Rectal smooth muscle tissue (tissue), 1 donor: ENCODE results near the gene TIAM2.
A peak's percentile ranks its signal among the peaks of the same experiment; 100 is the strongest.

Source experiments
- H3K27ac ChIP-seq: one replicate; pipeline ENCODE4 v1.7.0; 2013; ENCODE audit warnings: low read depth, low read length, inconsistent platforms
- H3K27me3 ChIP-seq: one replicate; pipeline ENCODE4 v1.7.0; 2013; ENCODE audit warnings: low read length; ENCODE audit not compliant: control insufficient read depth, insufficient read depth
- H3K36me3 ChIP-seq: one replicate; pipeline ENCODE4 v1.7.0; 2013; ENCODE audit warnings: low read length; ENCODE audit not compliant: control insufficient read depth, insufficient read depth
- H3K4me1 ChIP-seq: one replicate; pipeline ENCODE4 v1.7.0; 2013; ENCODE audit warnings: low read length; ENCODE audit not compliant: control insufficient read depth, insufficient read depth
- H3K4me3 ChIP-seq: one replicate; pipeline ENCODE4 v1.7.0; 2013; ENCODE audit warnings: low read length
- H3K9ac ChIP-seq: one replicate; pipeline ENCODE4 v1.7.0; 2013; ENCODE audit warnings: low read length

TIAM2 gene

GRCh38 chr6:155078331-155078745 is 83.2 kb downstream of the TIAM2 start:
- Histone ChIP-seq H3K27ac (peak overlapping the region; percentile 17), H3K4me1 (no peaks in the 10 kb centered on the region), H3K27me3 (no peaks in the 10 kb centered on the region), H3K36me3 (no peaks in the 10 kb centered on the region), H3K4me3 (no peak overlapping the region), H3K9ac (no peak overlapping the region)

- Histone ChIP-seq H3K27ac (no peak overlapping the region), H3K36me3 (no peaks in the 10 kb centered on the region), H3K9ac (no peak overlapping the region), H3K27me3 (no peaks in the 10 kb centered on the region), H3K4me3 (no peak overlapping the region), H3K4me1 (no peaks in the 10 kb centered on the region)
These were observed 84.9 kb downstream of the TIAM2 start for GRCh38 chr6:155079985-155080452.

GRCh38 chr6:155080881-155081845 is 86.0 kb downstream of the TIAM2 start:
- no peaks in the 10 kb centered on the region for H3K27me3 ChIP-seq
- no peaks in the 10 kb centered on the region for H3K36me3 ChIP-seq
- H3K4me3 ChIP-seq = no peak overlapping the region
- H3K4me1 ChIP-seq = no peaks in the 10 kb centered on the region
- no peak overlapping the region for H3K27ac ChIP-seq
- H3K9ac ChIP-seq = no peak overlapping the region

- no peak overlapping the region for H3K9ac ChIP-seq
- no peaks in the 10 kb centered on the region for H3K36me3 ChIP-seq
- no peaks in the 10 kb centered on the region for H3K4me1 ChIP-seq
- no peaks in the 10 kb centered on the region for H3K27me3 ChIP-seq
- H3K27ac ChIP-seq = no peak overlapping the region
- H3K4me3 ChIP-seq = no peak overlapping the region
These were observed 89.5 kb downstream of the TIAM2 start for GRCh38 chr6:155084431-155085123.

GRCh38 chr6:155085582-155086257 is 90.6 kb downstream of the TIAM2 start:
- Histone ChIP-seq H3K36me3 (no peaks in the 10 kb centered on the region), H3K27ac (no peak overlapping the region), H3K9ac (no peak overlapping the region), H3K27me3 (no peaks in the 10 kb centered on the region), H3K4me3 (no peak overlapping the region), H3K4me1 (no peaks in the 10 kb centered on the region)

GRCh38 chr6:155088856-155089255 is 93.7 kb downstream of the TIAM2 start:
- Histone ChIP-seq H3K4me3 (no peak overlapping the region), H3K27me3 (no peaks in the 10 kb centered on the region), H3K27ac (no peak overlapping the region), H3K36me3 (no peaks in the 10 kb centered on the region), H3K4me1 (no peaks in the 10 kb centered on the region), H3K9ac (no peak overlapping the region)

- Histone ChIP-seq H3K4me3 (no peak overlapping the region), H3K9ac (no peak overlapping the region), H3K4me1 (no peaks in the 10 kb centered on the region), H3K27ac (no peak overlapping the region), H3K27me3 (no peaks in the 10 kb centered on the region), H3K36me3 (no peaks in the 10 kb centered on the region)
These were observed 94.6 kb downstream of the TIAM2 start for GRCh38 chr6:155089746-155090145.

- Histone ChIP-seq H3K27me3 (no peaks in the 10 kb centered on the region), H3K9ac (no peak overlapping the region), H3K36me3 (no peaks in the 10 kb centered on the region), H3K4me3 (no peak overlapping the region), H3K27ac (no peak overlapping the region), H3K4me1 (no peaks in the 10 kb centered on the region)
These were observed 95.1 kb downstream of the TIAM2 start for GRCh38 chr6:155090166-155090565.

GRCh38 chr6:155091756-155092155 is 96.6 kb downstream of the TIAM2 start:
- Histone ChIP-seq H3K4me1 (no peaks in the 10 kb centered on the region), H3K27me3 (no peaks in the 10 kb centered on the region), H3K9ac (no peak overlapping the region), H3K27ac (no peak overlapping the region), H3K36me3 (no peaks in the 10 kb centered on the region), H3K4me3 (no peak overlapping the region)

GRCh38 chr6:155093430-155093829 is 98.3 kb downstream of the TIAM2 start:
- Histone ChIP-seq H3K27ac (no peak overlapping the region), H3K4me1 (no peaks in the 10 kb centered on the region), H3K36me3 (no peaks in the 10 kb centered on the region), H3K9ac (no peak overlapping the region), H3K4me3 (no peak overlapping the region), H3K27me3 (no peaks in the 10 kb centered on the region)

- Histone ChIP-seq H3K4me1 (no peaks in the 10 kb centered on the region), H3K27me3 (no peaks in the 10 kb centered on the region), H3K36me3 (no peaks in the 10 kb centered on the region), H3K9ac (no peak overlapping the region), H3K4me3 (no peak overlapping the region), H3K27ac (no peak overlapping the region)
These were observed 105.0 kb downstream of the TIAM2 start for GRCh38 chr6:155100087-155100486.

- Histone ChIP-seq H3K4me3 (no peak overlapping the region), H3K36me3 (no peaks in the 10 kb centered on the region), H3K27me3 (no peaks in the 10 kb centered on the region), H3K9ac (no peak overlapping the region), H3K4me1 (no peaks in the 10 kb centered on the region), H3K27ac (no peak overlapping the region)
These were observed 105.5 kb downstream of the TIAM2 start for GRCh38 chr6:155100591-155100990.
